Panc1 (cell line): Measurements from ENCODE around the gene PATJ. TPM values are rescaled to one million over a fixed set of nuclear protein-coding genes. Genes with fewer than 3 reads are reported as not detected.

ENCODE experiments used
- ATAC-seq: fragments of 200-7000 bp; cut with Tn5 transposase; 2 replicates; pipeline ENCODE4 v1.9.1; 2020; ENCODE audit warnings: mild to moderate bottlenecking, moderate library complexity
- BruUV-seq: library from RNA; stranded (reverse); fragments of 400-500 nt; replicated peaks from 2 replicates; lab custom pipeline; 2021; lab: Mats Ljungman, UMichigan
- CTCF ChIA-PET: fragments of 300-600 bp; sonication (Branson Sonifier 250); formaldehyde crosslinking; loops from one replicate; lab custom pipeline; 2022; ENCODE audit warnings: antibody characterized with exemption; lab: Charles Lee
- POLR2A ChIA-PET: fragments of 300-600 bp; sonication (Branson Sonifier 250); formaldehyde crosslinking; loops from one replicate; lab custom pipeline; 2022; ENCODE audit warnings: antibody characterized with exemption; lab: Charles Lee
- DNase-seq: peaks from one replicate; pipeline ENCODE4 v3.0.0-alpha.2; 2010; ENCODE audit warnings: low read depth, low spot score
- H3K27ac ChIP-seq: 2 replicates; pipeline ENCODE4 v1.5.1; 2011; ENCODE audit warnings: mild to moderate bottlenecking, low read length, inconsistent platforms
- H3K27me3 ChIP-seq: fragments of 200-500 bp; sonication (Bioruptor generic); 2 replicates; pipeline ENCODE4 v1.6.0; 2014; ENCODE audit warnings: low read length, inconsistent platforms; ENCODE audit not compliant: control insufficient read depth, insufficient read depth
- H3K36me3 ChIP-seq: fragments of 200-500 bp; sonication (Bioruptor generic); 2 replicates; pipeline ENCODE4 v1.5.1; 2014; ENCODE audit warnings: inconsistent platforms, mild to moderate bottlenecking, low read length, moderate library complexity; ENCODE audit not compliant: control insufficient read depth, insufficient read depth
- H3K4me1 ChIP-seq: 2 replicates; pipeline ENCODE4 v1.5.1; 2011; ENCODE audit warnings: inconsistent platforms, mild to moderate bottlenecking, low read length, moderate library complexity; ENCODE audit not compliant: control insufficient read depth, insufficient read depth
- H3K4me3 ChIP-seq, 2 experiments: 2 replicates each; pipeline ENCODE4 v1.5.1; 2011 to 2012; ENCODE audit warnings: low read depth in 2 of 2, low read length in 2 of 2, mild to moderate bottlenecking in 2 of 2, inconsistent platforms in 1 of 2, moderate library complexity in 1 of 2
- H3K9me3 ChIP-seq: fragments of 200-500 bp; sonication (Bioruptor generic); 2 replicates; pipeline ENCODE4 v1.5.1; 2014; ENCODE audit warnings: low read depth, mild to moderate bottlenecking, inconsistent platforms, low read length, moderate library complexity; ENCODE audit not compliant: control insufficient read depth, insufficient read depth
- CTCF ChIP-seq: fragments of 450-650 bp; IDR thresholded peaks from 2 replicates; pipeline ENCODE4 v1.5.1; 2017; ENCODE audit warnings: mild to moderate bottlenecking
- POLR2AphosphoS5 ChIP-seq: IDR thresholded peaks from 2 replicates; pipeline ENCODE4 v1.6.1; 2012; ENCODE audit warnings: mild to moderate bottlenecking, low read depth, low read length, moderate library complexity
- REST ChIP-seq, 2 experiments: IDR thresholded peaks; 2 replicates each; pipeline ENCODE4 v1.6.1; 2011 to 2012; ENCODE audit warnings: low read depth in 2 of 2, control low read depth in 1 of 2, low read length in 1 of 2, mild to moderate bottlenecking in 1 of 2, moderate library complexity in 1 of 2; ENCODE audit not compliant: insufficient read depth in 1 of 2
- SIN3A ChIP-seq: IDR thresholded peaks from 2 replicates; pipeline ENCODE4 v1.6.1; 2012; ENCODE audit warnings: low read depth, mild to moderate bottlenecking, low read length, moderate library complexity, borderline replicate concordance; ENCODE audit not compliant: insufficient read depth
- TCF7L2 ChIP-seq: IDR thresholded peaks from 2 replicates; pipeline ENCODE4 v1.6.1; 2011; ENCODE audit warnings: mild to moderate bottlenecking, low read depth, low read length, inconsistent platforms
- in situ Hi-C: cut with HindIII; loops from 2 replicates; pipeline ENCODE4 v1.10.0; 2016; ENCODE audit warnings: low sequenced_read_pairs, low pct_unique_long_range_greater_than_20kb
- intact Hi-C: fragments of 100-400 bp; cut with micrococcal nuclease; formaldehyde crosslinking; loops from one replicate; pipeline ENCODE4 v1.10.0; 2022; ENCODE audit not compliant: unreplicated experiment
- total RNA-seq: library from RNA; stranded (reverse); gene quantifications from one replicate; pipeline ENCODE4 v1.2.1, GENCODE V29; 2021; ENCODE audit not compliant: unreplicated experiment

The PATJ gene
- total RNA-seq, 1 experiment from 2014 or later, result 36.2 TPM

- BruUV-seq, result no TSS peak
- TF ChIP-seq SIN3A (no peak), TCF7L2 (no peak), POLR2AphosphoS5 (no peak), CTCF (no peak), REST (IDR thresholded peaks at IDR 0.05; ENCODE audit: insufficient read depth in 1 of 2, low read depth in 2 of 2, low read length in 1 of 2) (no peak)
These were observed 319.8 kb downstream of the PATJ start for GRCh38 chr1:62062087-62062486.

GRCh38 chr1:62064829-62065407, 322.6 kb downstream of the PATJ start:
- DNase-seq, result no peak
- no peaks in the 10 kb centered on the region for H3K36me3 ChIP-seq
- no peak for ATAC-seq
- ChIA-PET POLR2A (no interaction called here), CTCF (no interaction called here)
- no peaks in the 10 kb centered on the region for H3K9me3 ChIP-seq
- no peaks in the 10 kb centered on the region for H3K27me3 ChIP-seq
- intact Hi-C loops, result no loop called here
- no peaks in the 10 kb centered on the region for H3K4me1 ChIP-seq
- in situ Hi-C loops, result no loop called here
- BruUV-seq, result no TSS peak
- no peak overlapping the region for H3K27ac ChIP-seq
- no peak overlapping the region for H3K4me3 ChIP-seq
- no peak for TF ChIP-seq REST (IDR thresholded peaks at IDR 0.05; ENCODE audit: insufficient read depth in 1 of 2, low read depth in 2 of 2, low read length in 1 of 2)
- no peak for TF ChIP-seq TCF7L2
- TF ChIP-seq CTCF, result no peak
- no peak for TF ChIP-seq POLR2AphosphoS5
- no peak for TF ChIP-seq SIN3A

More at GRCh38 chr1:62062087-62062486, 319.8 kb downstream of the PATJ start:
- Histone ChIP-seq H3K27me3 (no peaks in the 10 kb centered on the region), H3K4me1 (no peaks in the 10 kb centered on the region), H3K36me3 (no peaks in the 10 kb centered on the region), H3K4me3 (no peak overlapping the region), H3K27ac (no peak overlapping the region), H3K9me3 (no peaks in the 10 kb centered on the region)
- ChIA-PET POLR2A (no interaction called here), CTCF (no interaction called here)
- ATAC-seq (no peak), DNase-seq (no peak)
- intact Hi-C loops (no loop called here), in situ Hi-C loops (no loop called here)
